Stimulated activated CD8-positive, alpha-beta memory T cell treated with anti-CD3 and anti-CD28 coated beads, Interleukin-4, amount 100 ng/mL, for 24 hours (primary cell): ENCODE results near the gene FRS3.

Experiments used
- DNase-seq: peaks from one replicate; pipeline ENCODE4 v3.0.0-alpha.2; 2020; ENCODE audit warnings: low read depth

The FRS3 gene

DNA sequence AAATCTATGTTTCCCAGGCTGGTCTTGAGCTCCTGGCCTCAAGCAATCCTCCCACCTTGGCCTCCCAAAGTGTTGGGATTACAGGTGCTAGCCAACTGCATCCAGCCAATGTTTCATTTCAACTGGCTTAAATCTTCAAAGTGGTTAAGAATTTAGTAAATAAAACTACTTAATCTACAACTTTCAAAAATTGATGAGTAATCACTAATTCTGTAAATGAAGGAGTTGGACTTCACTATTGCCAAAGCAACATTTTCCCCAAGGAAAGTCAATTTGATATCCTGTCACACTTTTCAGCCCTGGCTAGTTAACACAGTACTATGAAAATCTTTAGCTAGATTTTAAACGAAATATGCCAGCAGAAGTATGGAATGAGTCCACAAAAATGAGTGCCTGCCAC is 11.6 kb upstream of the FRS3 start:
- no peak for DNase-seq

- no peak for DNase-seq
These were observed 10.3 kb upstream of the FRS3 start for GRCh38 chr6:41790045-41790444.

DNA sequence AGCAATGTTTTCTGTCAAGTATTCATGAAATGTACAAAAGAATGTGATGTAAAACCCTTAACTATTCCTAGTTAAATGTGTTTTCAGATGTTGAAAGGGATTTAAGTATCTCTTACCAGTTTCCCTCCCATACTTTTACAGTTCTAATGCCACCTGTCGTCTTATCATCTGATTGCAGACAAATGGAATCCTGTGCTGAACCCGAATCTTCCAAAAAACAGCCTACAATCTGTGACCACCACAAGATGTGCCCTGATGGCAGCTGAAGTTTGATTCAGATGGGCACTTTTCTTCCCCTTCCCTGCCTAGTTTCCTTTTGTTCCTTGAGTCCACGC is 9.7 kb upstream of the FRS3 start:
- DNase-seq: no peak

GRCh38 chr6:41787219-41787917 is 7.7 kb upstream of the FRS3 start, which contains the start of gene TOMM6:
Gene TOMM6 (plus strand): TSS chr6:41787694. CDS start chr6:41787698, 4 bp downstream.
- DNase-seq: peak; percentile 92

- DNase-seq: peak; percentile 85
These were observed 6.9 kb upstream of the FRS3 start for GRCh38 chr6:41786451-41787218.

DNA sequence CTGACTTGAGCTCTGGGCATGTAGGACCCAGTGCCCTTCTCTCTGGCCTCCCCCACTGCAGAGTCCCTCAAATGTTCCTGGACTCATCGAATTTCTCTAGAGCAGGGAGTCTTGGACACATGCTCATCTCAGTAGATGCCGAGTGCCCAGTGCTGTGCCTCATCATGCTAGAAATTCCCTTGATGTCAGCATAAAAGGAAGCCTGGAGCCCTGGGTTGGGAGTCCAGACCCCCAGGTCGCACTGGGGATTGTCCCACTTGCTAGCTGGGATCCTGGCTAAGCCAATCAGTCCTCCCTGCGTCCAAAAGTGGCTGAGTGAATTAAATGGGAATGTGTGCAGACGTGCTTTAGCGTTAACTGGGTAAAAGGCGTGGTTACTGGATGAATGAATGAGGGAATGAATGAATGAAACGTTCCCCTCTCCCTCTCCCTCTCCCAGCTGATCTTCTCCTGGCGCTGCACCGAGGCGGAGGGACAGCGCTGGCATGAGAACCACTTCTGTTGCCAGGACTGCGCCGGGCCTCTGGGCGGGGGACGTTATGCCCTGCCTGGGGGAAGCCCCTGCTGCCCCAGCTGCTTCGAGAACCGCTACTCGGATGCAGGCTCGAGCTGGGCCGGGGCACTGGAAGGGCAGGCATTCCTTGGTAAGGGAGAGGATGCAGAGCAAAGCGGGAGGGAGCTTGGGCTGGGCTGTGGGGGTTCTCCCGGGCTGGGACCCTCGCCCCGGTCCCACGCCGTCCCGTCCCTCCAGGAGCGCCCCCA is 6.2 kb upstream of the FRS3 start:
- no peak for DNase-seq

GRCh38 chr6:41785254-41785653 is 5.6 kb upstream of the FRS3 start:
- DNase-seq: no peak

GRCh38 chr6:41784581-41785171 is 5.0 kb upstream of the FRS3 start:
- DNase-seq: no peak

- no peak for DNase-seq
These were observed 3.5 kb upstream of the FRS3 start for GRCh38 chr6:41783106-41783780.

- no peak for DNase-seq
These were observed 1.6 kb upstream of the FRS3 start for GRCh38 chr6:41781366-41781730.

DNA sequence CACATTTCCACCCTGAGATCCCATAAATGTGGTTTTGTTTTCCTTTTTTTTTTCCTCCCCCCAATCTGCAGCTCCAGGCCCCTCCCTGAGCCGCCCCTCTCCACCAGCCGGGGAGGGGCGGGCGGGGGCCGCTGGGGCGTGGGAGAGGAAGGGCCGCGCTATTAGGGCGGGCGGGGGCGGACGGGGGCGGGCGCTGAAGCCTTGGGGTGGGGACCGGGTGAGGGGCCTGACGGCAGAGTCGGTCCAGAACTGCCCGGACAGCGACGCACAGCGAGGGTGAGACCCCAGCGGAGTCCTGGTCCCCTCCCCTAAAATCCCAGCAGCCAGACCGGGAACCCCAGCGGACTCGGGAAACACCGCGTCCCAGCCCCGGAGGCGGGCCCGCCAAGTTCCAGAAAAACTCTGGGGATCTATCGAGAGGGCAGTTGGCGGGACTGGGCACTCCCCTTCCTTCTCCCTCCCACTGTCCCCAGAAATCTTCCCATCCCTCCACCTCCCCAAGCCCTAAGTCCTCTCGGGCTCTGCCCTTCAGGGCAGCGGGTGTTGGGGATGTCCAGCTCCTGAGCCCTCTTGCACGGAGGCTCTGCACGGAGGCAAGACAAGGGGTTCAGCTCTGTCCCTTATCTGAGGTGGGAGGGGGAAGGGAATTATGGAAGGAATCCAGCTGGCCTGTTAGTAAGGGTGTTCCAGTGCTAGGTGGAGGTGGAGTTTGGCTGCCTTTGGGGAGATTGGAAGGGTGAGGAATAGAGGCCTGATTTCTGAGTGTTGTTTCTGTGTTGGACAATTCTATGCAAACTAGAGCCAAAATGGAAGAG is 1.1 kb upstream of the FRS3 start, which contains the start of gene PRICKLE4:
TSS of gene PRICKLE4 (plus strand) at position 232 of the 815 bp plus-strand sequence. CDS start 2,692 bp downstream, outside the sequence.
- DNase-seq: no peak

DNA sequence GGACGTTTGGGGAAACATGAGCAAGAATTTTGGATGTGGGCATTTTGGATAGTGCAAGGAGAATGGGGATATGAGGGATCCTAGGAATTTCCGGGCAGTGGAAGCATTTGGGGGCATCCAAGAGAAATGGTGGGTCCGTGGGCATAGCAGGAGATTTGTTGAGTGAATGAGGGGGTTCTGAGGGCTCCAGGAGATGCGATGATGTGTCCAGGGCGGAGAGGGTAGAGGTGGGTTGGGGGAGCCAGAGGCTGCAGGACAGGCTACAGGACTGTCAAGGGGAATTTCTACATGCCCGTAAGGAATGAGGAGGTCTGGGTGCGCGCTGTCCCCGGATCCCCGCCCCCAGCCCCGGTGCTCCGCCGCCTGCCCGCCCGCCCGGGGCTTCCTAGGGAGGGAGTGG is 364 bp downstream of the FRS3 start:
- DNase-seq: no peak

DNA sequence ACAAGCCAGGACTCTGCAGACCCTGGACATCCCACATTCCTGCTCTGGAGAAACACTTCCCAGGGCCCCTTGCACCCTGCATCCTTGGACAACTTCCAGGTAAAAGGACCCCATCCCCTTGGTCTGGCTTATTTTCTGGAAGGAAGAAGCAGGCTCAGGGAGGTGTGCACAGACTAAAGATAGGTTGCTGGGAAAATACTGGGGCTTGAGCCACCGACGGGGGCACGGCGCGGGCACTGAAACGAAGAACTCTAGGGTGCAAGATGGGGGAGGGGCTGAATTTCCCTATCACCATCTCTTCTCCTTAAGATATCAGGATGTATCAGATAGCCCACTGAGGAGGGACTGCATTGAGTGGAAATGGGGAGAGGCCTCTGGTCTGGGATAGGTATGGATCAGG is 805 bp downstream of the FRS3 start:
- DNase-seq: no peak

DNA sequence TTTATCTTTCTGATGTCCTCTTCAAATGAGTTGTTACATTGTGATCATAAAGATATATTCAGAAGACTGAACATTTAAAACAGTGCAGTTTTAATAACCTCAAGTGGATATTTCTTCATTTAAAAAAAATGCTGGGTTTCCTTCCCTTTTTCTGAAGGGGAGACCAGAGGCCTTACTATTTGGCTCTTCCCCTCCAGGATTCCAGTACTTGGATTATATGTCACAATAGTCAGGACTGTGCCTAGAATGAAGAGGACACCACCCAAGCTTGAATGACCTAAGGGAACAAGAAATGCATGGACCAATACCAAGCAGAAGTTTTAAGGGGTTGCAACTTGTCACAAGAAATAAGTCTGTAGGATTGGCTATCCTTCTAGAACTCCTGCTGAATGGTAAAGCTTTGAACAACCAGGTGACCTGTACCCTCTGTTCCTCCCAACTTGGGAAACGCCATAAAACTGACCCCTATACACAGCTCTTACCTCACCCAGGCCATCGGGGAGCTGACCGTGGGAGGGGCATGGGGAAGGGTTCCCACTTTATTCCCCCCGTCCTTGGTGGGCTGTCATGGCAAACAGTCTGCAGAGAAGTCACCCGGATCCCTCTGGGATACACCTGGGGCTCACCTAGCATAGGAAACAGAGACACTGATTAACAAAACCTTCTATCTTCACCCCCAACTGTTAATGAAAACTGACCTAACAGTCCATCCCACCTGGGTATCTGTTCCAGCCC is 2.0 kb downstream of the FRS3 start:
- DNase-seq: no peak

- no peak for DNase-seq
These were observed 4.3 kb downstream of the FRS3 start for GRCh38 chr6:41775293-41775882.

GRCh38 chr6:41774841-41775240 is 4.9 kb downstream of the FRS3 start:
- no peak for DNase-seq

GRCh38 chr6:41771058-41771983 is 8.4 kb downstream of the FRS3 start:
- no peak for DNase-seq

- DNase-seq: no peak
These were observed 9.2 kb downstream of the FRS3 start for GRCh38 chr6:41770381-41771057.
